H9 (cell line): ENCODE measurements around the gene DAAM2. TPM values are rescaled to one million over a fixed set of nuclear protein-coding genes. Genes with fewer than 3 reads are reported as not detected.

ENCODE experiments used
- DNase-seq: peaks from one replicate; pipeline ENCODE4 v3.0.0-alpha.2; 2017
- H2AFZ ChIP-seq: one replicate; pipeline ENCODE4 v1.6.1; 2013; ENCODE audit warnings: mild to moderate bottlenecking, low read length, control low read depth, moderate library complexity
- H2AK5ac ChIP-seq: 2 replicates; pipeline ENCODE4 v1.6.1; 2013; ENCODE audit warnings: low read length, control low read depth, mixed read lengths; ENCODE audit not compliant: insufficient read length
- H2BK120ac ChIP-seq: one replicate; pipeline ENCODE4 v1.6.1; 2013; ENCODE audit warnings: low read depth, mild to moderate bottlenecking, low read length, control low read depth, inconsistent platforms; ENCODE audit not compliant: poor library complexity, severe bottlenecking
- H2BK12ac ChIP-seq: 2 replicates; pipeline ENCODE4 v1.6.1; 2013; ENCODE audit warnings: low read length, control low read depth, mixed read lengths, low read depth; ENCODE audit not compliant: insufficient read length
- H2BK15ac ChIP-seq: 2 replicates; pipeline ENCODE4 v1.6.1; 2013; ENCODE audit warnings: low read depth, low read length, control low read depth
- H2BK20ac ChIP-seq: one replicate; pipeline ENCODE4 v1.6.1; 2013; ENCODE audit warnings: low read depth, mild to moderate bottlenecking, low read length, control low read depth, inconsistent platforms; ENCODE audit not compliant: poor library complexity, severe bottlenecking
- H2BK5ac ChIP-seq: 2 replicates; pipeline ENCODE4 v1.6.1; 2013; ENCODE audit warnings: low read length, control low read depth, mixed read lengths; ENCODE audit not compliant: insufficient read length
- H3K14ac ChIP-seq: 2 replicates; pipeline ENCODE4 v1.6.1; 2013; ENCODE audit warnings: low read length, control low read depth; ENCODE audit not compliant: insufficient read depth
- H3K18ac ChIP-seq: 2 replicates; pipeline ENCODE4 v1.6.1; 2013; ENCODE audit warnings: low read depth, mild to moderate bottlenecking, mixed read lengths, low read length, control low read depth; ENCODE audit not compliant: insufficient read length
- H3K23ac ChIP-seq: 2 replicates; pipeline ENCODE4 v1.6.1; 2013; ENCODE audit warnings: low read length, control low read depth, mixed read lengths, low read depth; ENCODE audit not compliant: insufficient read length
- H3K23me2 ChIP-seq: 2 replicates; pipeline ENCODE4 v1.6.1; 2013; ENCODE audit warnings: low read depth, mild to moderate bottlenecking, mixed read lengths, low read length, control low read depth; ENCODE audit not compliant: insufficient read length, poor library complexity, severe bottlenecking
- H3K27ac ChIP-seq: 2 replicates; pipeline ENCODE4 v1.5.1; 2013; ENCODE audit warnings: low read length, control low read depth, mixed read lengths, low read depth; ENCODE audit not compliant: insufficient read length
- H3K27me3 ChIP-seq: 2 replicates; pipeline ENCODE4 v1.6.1; 2013; ENCODE audit warnings: low read length, control low read depth, inconsistent platforms; ENCODE audit not compliant: insufficient read depth
- H3K4ac ChIP-seq: 2 replicates; pipeline ENCODE4 v1.6.1; 2013; ENCODE audit warnings: low read depth, mild to moderate bottlenecking, control low read depth, inconsistent platforms, low read length, moderate library complexity
- H3K4me1 ChIP-seq: 2 replicates; pipeline ENCODE4 v1.6.1; 2013; ENCODE audit warnings: low read length, control low read depth, inconsistent platforms; ENCODE audit not compliant: insufficient read depth
- H3K4me2 ChIP-seq: 2 replicates; pipeline ENCODE4 v1.6.1; 2013; ENCODE audit warnings: low read length, control low read depth, mixed read lengths; ENCODE audit not compliant: insufficient read length, insufficient read depth
- H3K56ac ChIP-seq: 2 replicates; pipeline ENCODE4 v1.6.1; 2013; ENCODE audit warnings: low read depth, mild to moderate bottlenecking, mixed read lengths, low read length, control low read depth; ENCODE audit not compliant: insufficient read length
- H3K79me1 ChIP-seq: 2 replicates; pipeline ENCODE4 v1.6.1; 2013; ENCODE audit warnings: low read depth, mild to moderate bottlenecking, moderate library complexity, low read length, control low read depth, inconsistent platforms; ENCODE audit not compliant: insufficient read depth, poor library complexity, severe bottlenecking
- H3K79me2 ChIP-seq: 2 replicates; pipeline ENCODE4 v1.6.1; 2013; ENCODE audit warnings: low read length, control low read depth, inconsistent platforms; ENCODE audit not compliant: insufficient read depth
- H3K9ac ChIP-seq: 2 replicates; pipeline ENCODE4 v1.6.1; 2013; ENCODE audit warnings: low read length, control low read depth, mixed read lengths; ENCODE audit not compliant: insufficient read length; ENCODE audit errors: extremely low read depth
- H3K9me3 ChIP-seq: one replicate; pipeline ENCODE4 v1.6.1; 2013; ENCODE audit warnings: low read depth, low read length, inconsistent platforms; ENCODE audit not compliant: control insufficient read depth
- H3T11ph ChIP-seq: one replicate; pipeline ENCODE4 v1.6.1; 2013; ENCODE audit warnings: mild to moderate bottlenecking, low read length, control low read depth, inconsistent platforms
- H4K20me1 ChIP-seq: one replicate; pipeline ENCODE4 v1.6.1; 2013; ENCODE audit not compliant: control insufficient read depth, insufficient read length, insufficient read depth
- H4K5ac ChIP-seq: 2 replicates; pipeline ENCODE4 v1.6.1; 2013; ENCODE audit warnings: low read depth, mild to moderate bottlenecking, mixed read lengths, low read length, control low read depth; ENCODE audit not compliant: insufficient read length
- H4K8ac ChIP-seq: replicated peaks from 2 replicates; pipeline ENCODE4 v1.6.1; 2013; ENCODE audit warnings: low read length, control low read depth, mixed read lengths, low read depth; ENCODE audit not compliant: insufficient read length
- H4K91ac ChIP-seq: 2 replicates; pipeline ENCODE4 v1.6.1; 2013; ENCODE audit warnings: low read depth, mild to moderate bottlenecking, moderate library complexity, mixed read lengths, low read length, control low read depth; ENCODE audit not compliant: insufficient read length
- H3K27ac Mint-ChIP-seq, 3 experiments: 2 replicates in 2 of 3; 3 replicates in 1 of 3; pipeline ENCODE4 v1.8.0; 2020 to 2021; ENCODE audit warnings: mixed read lengths in 3 of 3, mild to moderate bottlenecking in 1 of 3, moderate library complexity in 1 of 3
- H3K27me3 Mint-ChIP-seq: 2 replicates; pipeline ENCODE4 v1.8.0; 2021; ENCODE audit warnings: low read depth, mild to moderate bottlenecking, moderate library complexity, mixed read lengths
- H3K36me3 Mint-ChIP-seq, 3 experiments: 2 replicates in 2 of 3; 3 replicates in 1 of 3; pipeline ENCODE4 v1.8.0; 2020 to 2021; ENCODE audit warnings: low read depth in 3 of 3, mixed read lengths in 3 of 3; ENCODE audit not compliant: insufficient read depth in 1 of 3
- H3K4me1 Mint-ChIP-seq, 2 experiments: 2 replicates each; pipeline ENCODE4 v1.8.0; 2020; ENCODE audit warnings: mixed read lengths in 2 of 2
- H3K4me3 Mint-ChIP-seq, 2 experiments: 2 replicates in 1 of 2; 3 replicates in 1 of 2; pipeline ENCODE4 v1.8.0; 2020 to 2021; ENCODE audit warnings: mild to moderate bottlenecking in 2 of 2, mixed read lengths in 2 of 2, moderate library complexity in 1 of 2
- H3K9me3 Mint-ChIP-seq, 2 experiments: 2 replicates in 1 of 2; 3 replicates in 1 of 2; pipeline ENCODE4 v1.8.0; 2020; ENCODE audit warnings: mild to moderate bottlenecking in 2 of 2, mixed read lengths in 2 of 2, moderate library complexity in 1 of 2
- WGBS: extraction: QIAGEN DNeasy Blood & Tissue Kit; methylation state at CpG from one replicate; pipeline ENCODE4 v1.1.7; 2013; ENCODE audit warnings: missing lambda C conversion rate, low lambda C conversion rate, mixed read lengths; ENCODE audit not compliant: insufficient read length; ENCODE audit errors: extremely low coverage; 5-methylcytosine and 5-hydroxymethylcytosine counted together
- total RNA-seq: library from RNA; stranded (reverse); gene quantifications from 2 replicates; pipeline ENCODE4 v1.2.1, GENCODE V29; 2021
- TF ChIP-seq, protein P1 (sequence below): fragments of 200-600 bp; sonication (generic); conservative IDR thresholded peaks from 3 replicates; pipeline ENCODE4 v1.8.0; 2021; ENCODE audit warnings: antibody characterized with exemption, mild to moderate bottlenecking

Gene DAAM2
- total RNA-seq, 1 experiment from 2014 or later: 1.1 TPM

GRCh38 chr6:39756582-39756981 is 35.6 kb upstream of the DAAM2 start:
- Histone ChIP-seq H4K20me1 (no peaks in the 10 kb centered on the region), H3K27me3 (no peaks in the 10 kb centered on the region), H3K9me3 (no peaks in the 10 kb centered on the region), H3K56ac (no peak overlapping the region), H2AFZ (no peak overlapping the region), H2BK120ac (no peak overlapping the region), H2AK5ac (no peak overlapping the region), H3K9ac (no peak overlapping the region), H3K79me2 (peaks cover 3% of the 10 kb centered on the region; the same call in 1 of the 2 replicates), H3K79me1 (no peaks in the 10 kb centered on the region), H3K14ac (no peak overlapping the region), H4K8ac (no peak overlapping the region), H4K5ac (no peak overlapping the region), H3K27ac (no peak overlapping the region), H3K23ac (no peak overlapping the region), H2BK5ac (no peak overlapping the region), H3K23me2 (no peaks in the 10 kb centered on the region), H2BK15ac (no peak overlapping the region), H3K4me1 (no peaks in the 10 kb centered on the region), H3T11ph (no peak overlapping the region), H2BK20ac (no peak overlapping the region), H3K4ac (no peak overlapping the region), H4K91ac (no peak overlapping the region), H2BK12ac (no peak overlapping the region), H3K18ac (no peak overlapping the region), H3K4me2 (no peak overlapping the region)
- no peak for DNase-seq
- H3K4me1 Mint-ChIP-seq: peaks cover 0 to under 1% of the 10 kb centered on the region in 2 experiments; a peak in 1 of 4 replicates
- H3K27ac Mint-ChIP-seq: no peak overlapping the region
- H3K27me3 Mint-ChIP-seq: no peaks in the 10 kb centered on the region; the same call in 1 of the 2 replicates
- no peak overlapping the region for H3K4me3 Mint-ChIP-seq
- H3K9me3 Mint-ChIP-seq: no peaks in the 10 kb centered on the region
- WGBS: no CpG with 5 or more reads among the region's 2 CpGs
- H3K36me3 Mint-ChIP-seq: no peaks in the 10 kb centered on the region
- TF ChIP-seq, protein P1, sequence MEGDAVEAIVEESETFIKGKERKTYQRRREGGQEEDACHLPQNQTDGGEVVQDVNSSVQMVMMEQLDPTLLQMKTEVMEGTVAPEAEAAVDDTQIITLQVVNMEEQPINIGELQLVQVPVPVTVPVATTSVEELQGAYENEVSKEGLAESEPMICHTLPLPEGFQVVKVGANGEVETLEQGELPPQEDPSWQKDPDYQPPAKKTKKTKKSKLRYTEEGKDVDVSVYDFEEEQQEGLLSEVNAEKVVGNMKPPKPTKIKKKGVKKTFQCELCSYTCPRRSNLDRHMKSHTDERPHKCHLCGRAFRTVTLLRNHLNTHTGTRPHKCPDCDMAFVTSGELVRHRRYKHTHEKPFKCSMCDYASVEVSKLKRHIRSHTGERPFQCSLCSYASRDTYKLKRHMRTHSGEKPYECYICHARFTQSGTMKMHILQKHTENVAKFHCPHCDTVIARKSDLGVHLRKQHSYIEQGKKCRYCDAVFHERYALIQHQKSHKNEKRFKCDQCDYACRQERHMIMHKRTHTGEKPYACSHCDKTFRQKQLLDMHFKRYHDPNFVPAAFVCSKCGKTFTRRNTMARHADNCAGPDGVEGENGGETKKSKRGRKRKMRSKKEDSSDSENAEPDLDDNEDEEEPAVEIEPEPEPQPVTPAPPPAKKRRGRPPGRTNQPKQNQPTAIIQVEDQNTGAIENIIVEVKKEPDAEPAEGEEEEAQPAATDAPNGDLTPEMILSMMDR: no peak
